ENCODE data around the gene UGT1A8. TPM values are rescaled to one million over a fixed set of nuclear protein-coding genes. Genes with fewer than 3 reads are reported as not detected.

UGT1A8 gene
- total RNA-seq, 4 donors from 2014 or later = not detected

DNA sequence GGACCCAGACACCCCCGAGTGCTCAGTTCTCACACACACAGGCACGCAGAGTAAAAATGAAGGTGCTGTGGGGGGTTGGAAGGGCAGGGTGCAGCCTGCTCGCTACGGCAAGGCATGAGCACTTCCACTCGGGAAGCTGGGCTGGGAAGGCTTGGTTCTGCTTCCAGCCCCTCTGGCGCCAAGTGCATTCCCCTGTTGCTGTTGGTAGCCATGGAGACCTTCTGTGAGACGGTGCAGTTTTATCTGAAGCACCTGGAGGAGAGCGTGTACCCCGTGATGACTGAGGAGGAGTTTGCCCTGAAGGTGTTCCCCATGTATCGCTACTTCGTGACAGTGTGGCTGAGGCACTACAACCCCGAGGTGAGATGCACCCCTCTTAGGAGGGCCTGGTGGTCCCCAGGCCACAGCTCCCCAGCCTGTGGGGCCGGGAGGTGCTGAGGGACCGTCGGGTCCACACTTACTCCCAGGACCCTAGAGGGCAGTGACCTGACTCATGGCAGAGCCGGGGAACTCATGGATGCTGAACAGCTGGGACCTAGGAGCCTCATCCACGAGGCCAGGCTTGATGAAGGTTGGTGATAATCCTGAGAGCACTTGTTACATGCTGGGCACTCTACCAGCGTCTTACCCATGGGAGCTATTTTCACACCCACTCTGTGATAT lies 176.2 kb downstream of the UGT1A8 start:
- Histone ChIP-seq H3K9me3 (no peaks in the 10 kb centered on the region), H3K36me3 (no peaks in the 10 kb centered on the region), H3K4me3 (no peak overlapping the region), H3K27ac (replicated peaks in 1 of 4) (no peak overlapping the region), H3K27me3 (no peaks in the 10 kb centered on the region), H3K4me1 (no peaks in the 10 kb centered on the region)
- no peak for DNase-seq (ENCODE audit: extremely low spot score)
- intact Hi-C loops (cut with DNase I) = no loop called here
- TF ChIP-seq, protein P1, sequence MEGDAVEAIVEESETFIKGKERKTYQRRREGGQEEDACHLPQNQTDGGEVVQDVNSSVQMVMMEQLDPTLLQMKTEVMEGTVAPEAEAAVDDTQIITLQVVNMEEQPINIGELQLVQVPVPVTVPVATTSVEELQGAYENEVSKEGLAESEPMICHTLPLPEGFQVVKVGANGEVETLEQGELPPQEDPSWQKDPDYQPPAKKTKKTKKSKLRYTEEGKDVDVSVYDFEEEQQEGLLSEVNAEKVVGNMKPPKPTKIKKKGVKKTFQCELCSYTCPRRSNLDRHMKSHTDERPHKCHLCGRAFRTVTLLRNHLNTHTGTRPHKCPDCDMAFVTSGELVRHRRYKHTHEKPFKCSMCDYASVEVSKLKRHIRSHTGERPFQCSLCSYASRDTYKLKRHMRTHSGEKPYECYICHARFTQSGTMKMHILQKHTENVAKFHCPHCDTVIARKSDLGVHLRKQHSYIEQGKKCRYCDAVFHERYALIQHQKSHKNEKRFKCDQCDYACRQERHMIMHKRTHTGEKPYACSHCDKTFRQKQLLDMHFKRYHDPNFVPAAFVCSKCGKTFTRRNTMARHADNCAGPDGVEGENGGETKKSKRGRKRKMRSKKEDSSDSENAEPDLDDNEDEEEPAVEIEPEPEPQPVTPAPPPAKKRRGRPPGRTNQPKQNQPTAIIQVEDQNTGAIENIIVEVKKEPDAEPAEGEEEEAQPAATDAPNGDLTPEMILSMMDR (IDR thresholded peaks at IDR 0.05) = no peak
- TF ChIP-seq EP300 (IDR thresholded peaks at IDR 0.05) (no peak), POLR2AphosphoS5 (IDR thresholded peaks at IDR 0.05) (no peak), POLR2A (IDR thresholded peaks at IDR 0.05; ENCODE audit: low read depth) (no peak)
- WGBS = 87% methylated on average over 16 of the region's 18 CpGs

DNA sequence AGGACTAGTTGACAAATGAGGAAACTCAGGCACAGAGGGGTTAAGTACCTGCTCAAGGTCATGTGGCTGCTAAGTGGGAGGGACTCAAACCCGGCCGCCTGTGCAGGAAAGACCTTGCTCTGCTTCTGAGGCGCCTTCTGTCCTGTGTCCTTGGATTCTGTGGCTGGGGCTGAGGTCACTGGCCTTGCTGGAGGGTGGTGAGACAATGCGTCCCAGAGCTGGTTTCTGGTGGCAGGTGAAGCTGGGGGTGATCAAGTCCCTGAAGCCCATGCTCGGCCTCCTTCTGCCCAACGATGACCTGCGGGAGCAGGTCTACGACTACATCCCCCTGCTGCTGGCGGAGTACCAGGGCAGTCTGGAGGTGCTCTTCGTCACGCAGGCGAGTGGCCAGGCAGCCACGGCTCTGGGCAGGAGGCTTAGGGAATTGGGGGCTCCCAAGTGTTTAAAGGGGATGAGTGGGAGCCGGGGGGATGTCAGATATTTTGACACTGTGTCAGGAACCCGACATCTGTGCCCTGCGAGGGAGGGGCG lies 176.8 kb downstream of the UGT1A8 start:
- Histone ChIP-seq H3K4me1 (no peaks in the 10 kb centered on the region), H3K36me3 (no peaks in the 10 kb centered on the region), H3K27ac (replicated peaks in 1 of 4) (no peak overlapping the region), H3K4me3 (no peak overlapping the region), H3K27me3 (no peaks in the 10 kb centered on the region), H3K9me3 (no peaks in the 10 kb centered on the region)
- no peak for DNase-seq (ENCODE audit: extremely low spot score)
- TF ChIP-seq POLR2AphosphoS5 (IDR thresholded peaks at IDR 0.05) (no peak), EP300 (IDR thresholded peaks at IDR 0.05) (no peak), POLR2A (IDR thresholded peaks at IDR 0.05; ENCODE audit: low read depth) (no peak)
- TF ChIP-seq, protein P1 (IDR thresholded peaks at IDR 0.05) = no peak
- intact Hi-C loops (cut with DNase I) = no loop called here
- 84% methylated on average over 15 of the region's 17 CpGs for WGBS

DNA sequence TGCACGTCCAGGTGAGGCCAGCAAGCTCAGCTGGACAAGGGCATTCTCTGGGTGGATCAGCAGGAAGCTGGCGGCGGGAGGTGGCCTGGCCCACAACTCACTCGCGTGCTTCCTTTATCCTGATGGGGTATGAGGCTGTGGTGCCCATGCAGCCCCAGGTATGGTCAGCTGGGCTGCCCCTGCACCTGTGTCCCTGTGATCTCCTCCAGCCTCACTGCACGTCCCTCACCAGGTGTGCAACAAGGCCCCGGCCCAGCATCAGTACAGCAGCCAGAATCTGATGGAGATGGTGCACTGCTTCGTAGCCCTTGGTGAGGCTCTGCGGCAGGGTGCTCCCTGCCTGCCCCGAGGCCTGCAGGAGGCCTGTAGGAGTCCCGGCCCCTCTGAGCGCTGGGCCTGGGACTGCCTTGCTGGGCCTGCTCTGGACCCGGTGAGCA lies 178.3 kb downstream of the UGT1A8 start:
- Histone ChIP-seq H3K27me3 (no peaks in the 10 kb centered on the region), H3K27ac (replicated peaks in 1 of 4) (no peak overlapping the region), H3K36me3 (no peaks in the 10 kb centered on the region), H3K4me1 (no peaks in the 10 kb centered on the region), H3K9me3 (no peaks in the 10 kb centered on the region), H3K4me3 (no peak overlapping the region)
- DNase-seq (ENCODE audit: extremely low spot score) = no peak
- 95% methylated on average over 4 of the region's 13 CpGs for WGBS
- intact Hi-C loops (cut with DNase I) = no loop called here
- TF ChIP-seq POLR2AphosphoS5 (IDR thresholded peaks at IDR 0.05) = no peak

DNA sequence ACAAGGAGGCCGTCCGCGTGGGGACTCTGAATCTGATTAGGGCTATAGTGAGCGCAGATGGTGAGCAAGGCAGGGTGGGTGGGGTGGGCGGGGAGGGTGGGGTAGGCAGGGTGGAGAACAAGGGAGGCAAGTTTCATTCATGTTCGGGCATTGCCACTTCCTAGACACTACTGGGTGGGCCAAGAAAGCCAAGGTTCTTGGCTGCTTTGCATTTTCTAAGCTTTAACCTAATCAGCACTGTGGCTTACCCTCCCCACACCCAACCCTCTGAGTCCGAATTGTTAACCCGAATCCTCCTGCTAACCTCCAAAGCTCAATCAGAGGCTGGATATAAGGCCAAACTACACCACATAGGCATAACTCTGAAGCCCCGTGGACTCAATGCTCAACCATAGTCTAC lies 178.8 kb downstream of the UGT1A8 start:
- no peaks in the 10 kb centered on the region for H3K27me3 ChIP-seq
- no peak overlapping the region for H3K4me3 ChIP-seq
- no peak for TF ChIP-seq POLR2AphosphoS5 (IDR thresholded peaks at IDR 0.05)
- TF ChIP-seq, protein P1 (IDR thresholded peaks at IDR 0.05) = no peak
- no peak overlapping the region for H3K27ac ChIP-seq (replicated peaks in 1 of 4)
- H3K4me1 ChIP-seq = no peaks in the 10 kb centered on the region
- no peaks in the 10 kb centered on the region for H3K9me3 ChIP-seq
- intact Hi-C loops (cut with DNase I) = no loop called here
- WGBS = 89% methylated on average over 6 of the region's 9 CpGs
- DNase-seq (ENCODE audit: extremely low spot score) = no peak
- H3K36me3 ChIP-seq = no peaks in the 10 kb centered on the region

DNA sequence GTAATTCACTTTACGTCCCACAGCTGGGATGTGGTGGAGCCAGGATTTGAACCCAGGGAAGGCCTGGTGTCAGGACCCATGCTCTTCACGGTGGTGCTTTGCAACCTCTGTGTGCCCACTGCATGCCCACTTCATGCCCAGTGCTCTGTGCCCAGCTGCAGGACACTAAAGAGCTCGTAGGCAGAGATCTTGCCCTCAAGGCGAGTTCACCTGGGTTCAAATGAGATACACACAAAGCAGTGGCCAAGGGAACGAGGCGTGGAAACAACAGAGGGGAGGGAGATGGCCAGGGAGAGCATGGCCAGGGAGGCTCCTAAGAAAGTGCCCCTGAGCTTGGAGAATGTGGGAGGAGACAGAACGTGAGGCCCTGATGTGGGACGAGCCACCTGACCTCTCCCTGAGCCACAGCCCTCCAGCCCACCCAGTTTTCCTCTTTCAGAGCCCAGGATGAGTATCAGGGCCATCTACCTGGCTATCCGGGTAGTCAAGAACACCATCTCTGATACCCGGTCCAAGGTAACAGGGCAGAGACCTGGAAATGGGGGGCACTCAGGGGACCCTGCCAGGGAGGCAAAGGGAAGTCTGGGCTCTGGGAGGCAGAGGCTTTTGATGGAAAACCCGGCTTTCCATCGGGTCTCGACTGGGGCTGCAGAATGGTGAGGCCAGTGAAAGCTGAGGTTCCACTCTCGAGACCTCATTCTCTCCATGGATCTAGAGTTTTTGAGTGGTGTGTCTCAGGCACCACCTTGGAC lies 181.1 kb downstream of the UGT1A8 start:
- Histone ChIP-seq H3K4me1 (no peaks in the 10 kb centered on the region), H3K27ac (replicated peaks in 1 of 4) (no peak overlapping the region), H3K27me3 (no peaks in the 10 kb centered on the region), H3K36me3 (no peaks in the 10 kb centered on the region), H3K4me3 (no peak overlapping the region), H3K9me3 (no peaks in the 10 kb centered on the region)
- TF ChIP-seq, protein P1 (IDR thresholded peaks at IDR 0.05) = no peak
- TF ChIP-seq EP300 (IDR thresholded peaks at IDR 0.05) (no peak), POLR2AphosphoS5 (IDR thresholded peaks at IDR 0.05) (no peak), POLR2A (IDR thresholded peaks at IDR 0.05; ENCODE audit: low read depth) (no peak)
- WGBS = 80% methylated on average over 12 of the region's 14 CpGs
- DNase-seq (ENCODE audit: extremely low spot score) = no peak
- intact Hi-C loops (cut with DNase I) = no loop called here

Data from esophagus muscularis mucosa (tissue), 4 donors.